ENCODE data around the gene ZNF768.

DNA sequence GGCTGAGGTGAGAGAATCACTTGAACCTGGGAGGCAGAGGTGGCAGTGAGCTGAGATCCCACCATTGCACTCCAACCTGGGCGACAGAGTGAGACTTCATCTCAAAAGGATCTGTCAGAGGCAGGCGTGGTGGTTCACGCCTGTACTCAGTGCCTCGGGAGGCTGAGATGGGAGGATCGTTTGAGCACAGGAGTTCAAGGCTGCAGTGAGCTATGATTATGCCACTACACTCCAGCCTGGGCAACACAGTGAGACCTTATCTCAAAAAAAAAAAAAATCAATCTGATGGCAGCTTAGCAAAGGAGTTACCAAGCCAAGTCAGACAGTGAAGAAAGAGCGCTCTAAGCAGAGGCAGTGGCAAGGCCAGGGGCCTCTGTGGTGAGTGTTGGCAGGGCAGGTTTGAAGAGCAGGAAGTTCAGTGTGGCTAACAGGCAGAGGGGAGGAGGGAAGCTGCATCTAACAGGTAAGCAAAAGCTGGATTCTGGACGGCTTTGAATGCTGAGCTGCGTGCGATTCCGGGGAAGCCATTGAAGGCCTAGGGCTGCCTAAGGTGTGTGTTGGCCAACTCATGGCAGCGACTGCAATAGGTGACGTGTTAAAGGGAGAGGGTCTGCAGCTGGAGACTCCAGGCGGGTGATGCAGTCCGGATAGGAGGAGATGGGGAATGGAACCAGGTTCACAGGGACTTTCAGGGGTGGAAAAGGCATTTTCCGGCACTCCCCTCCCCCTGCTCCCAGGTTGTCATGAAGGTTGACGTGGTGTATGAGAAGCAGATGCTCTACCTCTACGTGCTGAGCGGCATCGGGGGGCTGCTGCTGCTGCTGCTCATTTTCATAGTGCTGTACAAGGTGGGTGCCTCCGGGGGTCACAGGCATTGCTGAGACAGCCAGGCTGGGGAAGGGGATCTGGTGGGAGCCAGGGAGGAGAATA, 7.0 kb downstream of the ZNF768 start:
- TF ChIP-seq PBX3 (CRISPR knock-in tag; IDR thresholded peaks at IDR 0.05; ENCODE audit: borderline replicate concordance) (no peak), ESRRA (CRISPR knock-in tag; IDR thresholded peaks at IDR 0.05; ENCODE audit: low read depth) (no peak), HNRNPH1 (optimal IDR thresholded peaks at IDR 0.05; ENCODE audit: low read depth, low read length) (no peak), MLLT10 (CRISPR knock-in tag; IDR thresholded peaks at IDR 0.05) (no peak), ZNF550 (CRISPR knock-in tag; IDR thresholded peaks at IDR 0.05; ENCODE audit: borderline replicate concordance) (no peak)
- TF ChIP-seq, protein P1, sequence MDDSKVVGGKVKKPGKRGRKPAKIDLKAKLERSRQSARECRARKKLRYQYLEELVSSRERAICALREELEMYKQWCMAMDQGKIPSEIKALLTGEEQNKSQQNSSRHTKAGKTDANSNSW (CRISPR knock-in tag; IDR thresholded peaks at IDR 0.05; ENCODE audit: borderline replicate concordance): no peak

Data from HepG2 (cell line).